Spleen (tissue), 13 donors: ENCODE results near the gene CYP26C1. TPM values are rescaled to one million over a fixed set of nuclear protein-coding genes. Genes with fewer than 3 reads are reported as not detected.

Source experiments
- DNase-seq: peaks from one replicate; pipeline ENCODE4 v3.0.0-alpha.2; 2020
- H3K27ac ChIP-seq, 8 donors: fragments of 200-600 bp; sonication (generic) in 7 of 8; 1 replicate in 4 of 8; 2 replicates in 4 of 8; pipeline versions ENCODE4 v1.5.0 to v1.8.0; 2016 to 2021; ENCODE audit warnings: inconsistent platforms in 4 of 8, mild to moderate bottlenecking in 4 of 8, moderate library complexity in 1 of 8
- H3K27me3 ChIP-seq, 7 donors: fragments of 200-600 bp; sonication (generic) in 6 of 7; replicated peaks in 1 of 7; 1 replicate in 4 of 7; 2 replicates in 3 of 7; pipeline versions ENCODE4 v1.5.0 to v1.8.0; 2016 to 2021; ENCODE audit warnings: inconsistent platforms in 3 of 7, mild to moderate bottlenecking in 1 of 7
- H3K36me3 ChIP-seq, 6 donors: fragments of 200-600 bp; sonication (generic) in 5 of 6; 1 replicate in 4 of 6; 2 replicates in 2 of 6; pipeline versions ENCODE4 v1.5.0 to v1.8.0; 2016 to 2021; ENCODE audit warnings: inconsistent platforms in 2 of 6
- H3K4me1 ChIP-seq, 6 donors: fragments of 200-600 bp; sonication (generic) in 5 of 6; 1 replicate in 3 of 6; 2 replicates in 3 of 6; pipeline versions ENCODE4 v1.5.0 to v1.8.0; 2016 to 2021; ENCODE audit warnings: inconsistent platforms in 3 of 6
- H3K4me3 ChIP-seq, 8 donors: fragments of 200-600 bp; sonication (generic) in 7 of 8; 1 replicate in 4 of 8; 2 replicates in 4 of 8; pipeline versions ENCODE4 v1.5.0 to v1.8.0; 2016 to 2021; ENCODE audit warnings: inconsistent platforms in 4 of 8, mild to moderate bottlenecking in 4 of 8, moderate library complexity in 2 of 8
- H3K9me3 ChIP-seq, 8 donors: fragments of 200-600 bp; sonication (generic) in 7 of 8; 1 replicate in 4 of 8; 2 replicates in 4 of 8; pipeline versions ENCODE4 v1.5.0 to v1.8.0; 2016 to 2021; ENCODE audit warnings: inconsistent platforms in 4 of 8
- CTCF ChIP-seq, 11 experiments: fragments of 200-600 bp in 7 of 11; fragments of 450-650 bp in 4 of 11; sonication (generic) in 4 of 11; IDR thresholded peaks in 8 of 11; conservative IDR thresholded peaks in 3 of 11; 1 replicate in 7 of 11; 2 replicates in 4 of 11; pipeline versions ENCODE4 v1.4.0 to v1.8.0; 2016 to 2021; ENCODE audit warnings: antibody characterized with exemption in 11 of 11, inconsistent platforms in 4 of 11, mild to moderate bottlenecking in 1 of 11
- POLR2A ChIP-seq, 3 donors: fragments of 450-650 bp; IDR thresholded peaks; one replicate each; pipeline ENCODE4 v1.5.1; 2017; ENCODE audit warnings: antibody characterized with exemption in 3 of 3, mild to moderate bottlenecking in 1 of 3
- POLR2AphosphoS5 ChIP-seq, 3 donors: sonication (generic); formaldehyde crosslinking; IDR thresholded peaks; one replicate each; pipeline ENCODE4 v1.5.1; 2017; ENCODE audit warnings: antibody characterized with exemption in 3 of 3
- WGBS, 5 donors: extraction: QIAGEN DNeasy Blood & Tissue Kit in 3 of 5; methylation state at CpG; one replicate each; pipeline versions ENCODE4 v1.1.5 to v1.1.7; 2013 to 2018; 5-methylcytosine and 5-hydroxymethylcytosine counted together
- intact Hi-C: fragments of 100-400 bp; cut with DNase I; formaldehyde crosslinking; loops from one replicate; pipeline ENCODE4 v1.15.0; 2023; ENCODE audit warnings: low total_unique reads
- long read RNA-seq, 2 donors: transcript quantifications; one replicate each; lab custom pipeline, GENCODE V29; 2026
- polyA plus RNA-seq, 3 donors: library from polyadenylated mRNA; stranded (reverse); fragments of 200-250 nt; gene quantifications; one replicate each; pipeline ENCODE4 v1.2.1, GENCODE V29; 2013
- total RNA-seq, 7 donors: library from RNA; depleted of rRNA in 3 of 7; stranded (reverse); fragments of >200 nt in 3 of 7; fragmentation: NEBNext Ultra II Directional in 4 of 7; extraction: Animal tissue kit (Norgen Biotek cat#: 25700) in 4 of 7; gene quantifications; one replicate each; pipeline versions ENCODE4 v1.1.0 to v1.2.1, GENCODE V29; 2016 to 2021
- donor health status: healthy with polysubstance abuse.
- donor health status: DM: no; HTN: no; CAD: no; lungs with moderate emphysema.
- donor health status: DM: no; HTN: no; CAD: no.
- donor health status: Bipolar disorder and iron deficiency.
- donor health status: healthy.
- donor health status: DM: no; HTN: no; CAD: no.
- donor health status: DM: yes; HTN: yes; CAD: no.

The CYP26C1 gene
- 1 to 10 TPM in 2 of 7 donors, under 1 TPM in 5; 0.23 to 1.3 (median 0.51) TPM for total RNA-seq
- under 1 TPM; 0.04 to 0.13 (median 0.06) TPM for polyA plus RNA-seq
- long read RNA-seq, donor 1: 0 reads
- long read RNA-seq, donor 2: 0 reads

- Histone ChIP-seq H3K27me3 (peaks cover 0 to 58% (median 37%) of the 10 kb centered on the region in 7 donors), H3K27ac (no peak within 1 kb of the TSS), H3K4me3 (peak within 1 kb of the TSS in 2 of 8 donors; percentile 32 to 65), H3K4me1 (peaks cover 14 to 45% (median 33%) of the 10 kb centered on the region in 6 donors), H3K9me3 (no peaks in the 10 kb centered on the region), H3K36me3 (peaks cover 0 to 41% (median 10%) of the 10 kb centered on the region in 6 donors)
- no peak for DNase-seq
- intact Hi-C loops: no loop called here
- 35 to 53% (median 48%) methylated on average over 48 to 67 of the region's 67 CpGs for WGBS, 5 donors
- TF ChIP-seq CTCF (IDR thresholded peaks at IDR 0.05 in 8 of 11, conservative IDR thresholded peaks at IDR 0.05 in 3 of 11) (no peak), POLR2A (IDR thresholded peaks at IDR 0.05) (no peak), POLR2AphosphoS5 (IDR thresholded peaks at IDR 0.05) (peak in 1 of 3 donors; percentile 27)
Observed at GRCh38 chr10:93059975-93060886, at the start of gene CYP26C1. Gene CYP26C1, plus strand, starts transcription at chr10:93060798. Its CDS starts 466 bp downstream, at chr10:93061264.

DNA sequence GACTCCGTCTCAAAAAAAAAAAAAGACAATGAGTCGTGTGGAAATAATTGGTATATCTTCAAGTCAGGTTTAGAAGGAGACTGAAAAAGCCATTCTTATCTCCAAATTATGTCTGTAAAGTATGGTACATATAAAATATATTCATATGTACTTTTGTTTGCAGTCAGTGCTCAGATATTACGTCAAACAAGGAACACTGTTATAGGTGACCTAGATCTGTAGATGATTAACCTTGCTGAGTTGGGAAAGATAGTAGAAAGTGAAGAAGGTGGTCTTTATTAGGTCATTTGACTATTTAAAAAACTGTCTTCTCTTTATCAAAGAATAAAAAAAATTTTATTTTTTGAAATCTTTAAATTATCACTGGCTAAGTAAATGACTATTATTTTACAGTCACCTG is 44.9 kb upstream of the CYP26C1 start:
- WGBS, 5 donors: 90 to 100% (median 93%) methylated on average over 3 of the region's 3 CpGs
- Histone ChIP-seq H3K27me3 (no peaks in the 10 kb centered on the region), H3K4me1 (no peaks in the 10 kb centered on the region), H3K4me3 (no peak overlapping the region), H3K36me3 (peaks cover 0 to 52% (median 0%) of the 10 kb centered on the region in 6 donors), H3K27ac (no peak overlapping the region), H3K9me3 (no peaks in the 10 kb centered on the region)
- TF ChIP-seq POLR2AphosphoS5 (IDR thresholded peaks at IDR 0.05) (no peak), CTCF (IDR thresholded peaks at IDR 0.05 in 8 of 11, conservative IDR thresholded peaks at IDR 0.05 in 3 of 11) (no peak), POLR2A (IDR thresholded peaks at IDR 0.05) (no peak)
- intact Hi-C loops: no loop called here
- DNase-seq: no peak

DNA sequence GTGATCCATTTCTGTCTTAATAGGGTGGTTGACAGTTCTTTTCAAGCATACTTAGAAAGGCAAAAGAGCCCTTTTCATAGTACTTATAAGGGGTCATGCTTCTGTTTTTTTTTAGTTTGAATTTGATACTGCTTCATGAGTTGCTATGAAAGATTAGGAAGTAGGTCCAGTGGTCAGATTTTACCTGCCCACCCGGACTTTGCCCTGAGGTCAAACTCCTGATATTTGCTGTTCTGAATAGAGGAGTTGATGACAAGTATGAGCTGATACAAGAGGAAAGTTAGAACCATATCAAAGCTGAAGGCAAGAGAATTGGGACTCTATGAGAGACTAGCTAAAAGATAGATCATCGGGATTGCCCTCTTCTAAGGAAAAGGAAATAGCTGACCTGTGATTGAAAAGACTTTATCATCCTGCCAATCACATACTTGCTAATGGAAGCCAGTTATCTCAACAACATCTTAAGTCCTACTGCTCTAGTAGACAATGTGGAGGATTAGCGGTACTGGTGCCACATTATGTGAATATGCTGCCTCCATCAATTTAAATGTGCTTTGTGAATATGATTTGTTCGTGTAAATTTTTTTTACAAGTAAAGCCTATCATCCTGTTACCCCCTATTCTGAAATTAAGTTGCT is 37.5 kb upstream of the CYP26C1 start:
- 92 to 94% (median 93%) methylated on average over 4 of the region's 4 CpGs for WGBS, 5 donors
- no peak for TF ChIP-seq POLR2AphosphoS5 (IDR thresholded peaks at IDR 0.05)
- no peak for TF ChIP-seq POLR2A (IDR thresholded peaks at IDR 0.05)
- H3K4me3 ChIP-seq: no peak overlapping the region
- no peaks in the 10 kb centered on the region for H3K27me3 ChIP-seq
- no peaks in the 10 kb centered on the region for H3K9me3 ChIP-seq
- no peaks in the 10 kb centered on the region for H3K4me1 ChIP-seq
- H3K36me3 ChIP-seq: peaks cover 0 to 45% (median 8%) of the 10 kb centered on the region in 6 donors
- DNase-seq: no peak
- H3K27ac ChIP-seq: no peak overlapping the region
- intact Hi-C loops: no loop called here

GRCh38 chr10:93026072-93026471 is 34.5 kb upstream of the CYP26C1 start:
- Histone ChIP-seq H3K27me3 (no peaks in the 10 kb centered on the region), H3K4me1 (no peaks in the 10 kb centered on the region), H3K4me3 (no peak overlapping the region), H3K36me3 (peaks cover 0 to 43% (median 8%) of the 10 kb centered on the region in 6 donors), H3K9me3 (no peaks in the 10 kb centered on the region), H3K27ac (no peak overlapping the region)
- DNase-seq: no peak
- intact Hi-C loops: no loop called here
- TF ChIP-seq POLR2AphosphoS5 (IDR thresholded peaks at IDR 0.05): no peak
- TF ChIP-seq POLR2A (IDR thresholded peaks at IDR 0.05): no peak
- no peak for TF ChIP-seq CTCF (IDR thresholded peaks at IDR 0.05 in 8 of 11, conservative IDR thresholded peaks at IDR 0.05 in 3 of 11)
- 86 to 92% (median 89%) methylated on average over 2 of the region's 2 CpGs for WGBS, 5 donors
